GM18909 (cell line): ENCODE measurements around the gene NTN1.

ENCODE experiments used
- ATAC-seq: cut with Tn5 transposase; IDR thresholded peaks from one replicate; pipeline ENCODE4 v1.9.1; 2021; ENCODE audit warnings: mild to moderate bottlenecking; ENCODE audit not compliant: unreplicated experiment, poor library complexity

NTN1 gene

GRCh38 chr17:9226794-9227135 is 205.5 kb downstream of the NTN1 start:
- no peak for ATAC-seq

GRCh38 chr17:9227819-9228407 is 206.6 kb downstream of the NTN1 start:
- no peak for ATAC-seq

GRCh38 chr17:9228408-9229159 is 207.3 kb downstream of the NTN1 start:
- no peak for ATAC-seq

- ATAC-seq, result no peak
These were observed 208.0 kb downstream of the NTN1 start for GRCh38 chr17:9229160-9229825.

GRCh38 chr17:9229826-9230201 is 208.5 kb downstream of the NTN1 start:
- no peak for ATAC-seq

GRCh38 chr17:9230346-9230745 is 209.0 kb downstream of the NTN1 start:
- no peak for ATAC-seq

GRCh38 chr17:9230861-9231260 is 209.6 kb downstream of the NTN1 start:
- no peak for ATAC-seq

GRCh38 chr17:9231449-9232154 is 210.3 kb downstream of the NTN1 start:
- ATAC-seq, result no peak

- no peak for ATAC-seq
These were observed 210.8 kb downstream of the NTN1 start for GRCh38 chr17:9232155-9232475.

- no peak for ATAC-seq
These were observed 211.4 kb downstream of the NTN1 start for GRCh38 chr17:9232591-9233270.

GRCh38 chr17:9233271-9233599 is 211.9 kb downstream of the NTN1 start:
- no peak for ATAC-seq

GRCh38 chr17:9233761-9234160 is 212.5 kb downstream of the NTN1 start:
- no peak for ATAC-seq

- ATAC-seq, result no peak
These were observed 213.2 kb downstream of the NTN1 start for GRCh38 chr17:9234389-9234945.

GRCh38 chr17:9235346-9235745 is 214.0 kb downstream of the NTN1 start:
- ATAC-seq, result no peak

GRCh38 chr17:9236286-9237052 is 215.2 kb downstream of the NTN1 start:
- ATAC-seq, result no peak

GRCh38 chr17:9237053-9237410 is 215.7 kb downstream of the NTN1 start:
- no peak for ATAC-seq

GRCh38 chr17:9237661-9238301 is 216.5 kb downstream of the NTN1 start:
- ATAC-seq, result no peak

GRCh38 chr17:9238340-9239245 is 217.3 kb downstream of the NTN1 start:
- no peak for ATAC-seq
